GM21576 (cell line): ENCODE measurements around the gene MCM10.

Experiments used
- ATAC-seq: cut with Tn5 transposase; IDR thresholded peaks from one replicate; pipeline ENCODE4 v1.9.1; 2021; ENCODE audit warnings: mild to moderate bottlenecking, moderate library complexity; ENCODE audit not compliant: unreplicated experiment

The MCM10 gene

GRCh38 chr10:13256627-13257026 lies 95.3 kb downstream of the MCM10 start:
- ATAC-seq, result no peak

- no peak for ATAC-seq
Measured at GRCh38 chr10:13257621-13258140, 96.3 kb downstream of the MCM10 start.
